Measurements from ENCODE around the gene SYPL2.

- TF ChIP-seq POLR2AphosphoS5 (IDR thresholded peaks at IDR 0.05; ENCODE audit: insufficient read depth in 1 of 2, low read depth in 1 of 2) = no peak
- no peak for TF ChIP-seq CTCF (IDR thresholded peaks at IDR 0.05)
Observed at GRCh38 chr1:109522026-109522425, 55.7 kb downstream of the SYPL2 start.
